HG03520 (cell line): ENCODE data around the gene CD46.

Source experiments
- ATAC-seq: cut with Tn5 transposase; IDR thresholded peaks from one replicate; pipeline ENCODE4 v1.9.1; 2021; ENCODE audit warnings: mild to moderate bottlenecking, moderate library complexity; ENCODE audit not compliant: unreplicated experiment

The CD46 gene

DNA sequence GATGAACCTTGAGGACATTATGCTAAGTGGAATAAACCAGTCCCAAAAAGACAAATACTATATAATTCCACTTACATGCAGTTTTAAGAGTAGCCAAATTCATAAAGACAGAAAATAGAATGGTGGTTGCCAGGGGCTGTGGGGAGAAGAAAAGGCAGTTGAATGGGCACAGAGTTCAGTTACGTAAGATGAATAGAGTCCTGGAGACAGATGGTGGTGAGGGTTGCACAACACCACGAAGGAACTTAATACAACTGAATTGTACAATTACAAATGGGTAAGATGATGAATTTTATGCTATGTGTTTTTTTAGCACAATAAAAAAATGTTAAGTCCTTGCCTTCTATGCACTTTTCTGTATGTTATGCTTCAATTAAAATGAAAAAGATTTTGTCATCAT is 92.5 kb downstream of the CD46 start:
- ATAC-seq, result no peak
